ENCODE results near the gene CD68.

GRCh38 chr17:7572338-7572587 lies 7.2 kb upstream of the CD68 start:
- TF ChIP-seq EZH2phosphoT487 (IDR thresholded peaks at IDR 0.05; ENCODE audit: low read depth, severe bottlenecking, unreplicated experiment) = no peak
- no peak for TF ChIP-seq EZH2 (IDR thresholded peaks at IDR 0.05; ENCODE audit: borderline replicate concordance)
